GM18517 (cell line): ENCODE measurements around the gene ENTR1.
"Not testable (repeated sequence)": the region's sequence is repeated elsewhere in the genome, so short reads cannot be mapped to it uniquely, and the experiment has no call there.

Experiments used
- ATAC-seq: cut with Tn5 transposase; IDR thresholded peaks from one replicate; pipeline ENCODE4 v1.9.1; 2021; ENCODE audit warnings: mild to moderate bottlenecking, moderate library complexity; ENCODE audit not compliant: unreplicated experiment

ENTR1 gene

DNA sequence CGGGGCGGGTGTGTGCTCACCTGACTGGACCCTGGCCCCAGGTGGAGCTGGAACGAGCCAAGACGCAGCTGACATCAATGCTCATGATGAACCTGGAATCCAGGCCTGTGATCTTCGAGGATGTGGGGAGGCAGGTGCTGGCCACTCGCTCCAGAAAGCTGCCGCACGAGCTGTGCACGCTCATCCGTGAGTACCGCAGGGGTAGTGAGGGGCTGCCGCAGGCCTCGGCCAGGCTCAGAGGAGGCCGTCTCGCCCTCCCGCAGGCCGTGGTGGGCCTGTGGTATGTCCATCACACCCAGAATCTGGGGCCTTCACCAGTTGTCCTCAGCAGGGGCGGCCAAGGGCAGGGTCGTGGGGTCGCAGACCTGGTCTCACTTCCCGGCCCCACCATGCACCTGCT, 11.4 kb upstream of the ENTR1 start:
- no peak for ATAC-seq

DNA sequence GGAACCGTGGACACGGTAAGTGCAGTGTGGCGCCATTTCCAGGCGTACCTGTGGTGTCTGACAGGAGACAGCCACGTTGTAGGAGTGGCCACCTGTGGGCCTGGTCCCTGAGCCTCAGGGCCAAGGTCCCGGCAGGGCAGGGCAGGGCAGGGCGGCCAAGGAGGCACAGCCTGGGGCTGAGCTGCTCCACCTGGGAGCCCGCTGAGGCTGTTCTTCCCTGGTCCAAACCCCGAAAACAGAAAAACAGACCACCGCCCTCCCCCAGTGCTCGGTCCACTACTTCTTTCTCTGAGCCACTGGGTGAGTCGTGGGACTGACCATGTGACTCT, 8.6 kb upstream of the ENTR1 start:
- ATAC-seq: no peak

DNA sequence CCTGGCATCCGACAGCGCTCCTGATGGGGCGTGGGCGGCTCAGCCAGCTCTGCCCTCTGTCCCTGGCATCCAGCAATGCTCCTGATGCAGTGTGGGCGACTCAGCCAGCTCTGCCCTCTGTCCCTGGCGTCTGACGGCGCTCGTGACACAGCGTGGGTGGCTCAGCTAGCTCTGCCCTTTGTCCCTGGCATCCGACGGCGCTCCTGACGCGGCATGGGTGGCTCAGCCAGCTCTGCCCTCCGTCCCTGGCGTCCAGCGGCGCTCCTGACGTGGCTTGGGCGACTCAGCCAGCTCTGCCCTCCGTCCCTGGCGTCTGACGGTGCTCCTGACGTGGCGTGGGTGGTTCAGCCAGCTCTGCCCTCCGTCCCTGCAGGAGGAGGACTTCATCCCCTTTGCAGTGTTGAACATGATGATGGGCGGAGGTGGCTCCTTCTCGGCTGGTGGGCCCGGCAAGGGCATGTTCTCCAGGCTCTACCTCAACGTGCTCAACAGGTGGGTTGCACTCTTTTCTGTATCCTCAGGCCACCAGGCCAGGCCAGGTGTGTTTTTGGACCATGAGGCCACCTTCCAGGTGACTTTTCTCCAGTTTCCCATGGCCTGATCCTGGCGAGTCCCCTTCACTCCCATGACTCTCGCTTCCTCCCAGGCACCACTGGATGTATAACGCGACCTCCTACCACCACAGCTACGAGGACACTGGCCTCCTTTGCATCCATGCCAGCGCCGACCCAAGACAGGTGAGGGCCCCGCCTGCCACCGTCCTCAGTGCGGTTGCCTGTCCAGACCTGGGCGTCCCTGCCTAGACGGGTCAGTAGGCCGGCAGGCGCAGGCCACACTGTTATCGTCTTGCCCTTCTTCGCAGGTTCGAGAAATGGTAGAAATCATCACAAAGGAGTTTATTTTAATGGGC, 8.0 kb upstream of the ENTR1 start:
- ATAC-seq: no peak

DNA sequence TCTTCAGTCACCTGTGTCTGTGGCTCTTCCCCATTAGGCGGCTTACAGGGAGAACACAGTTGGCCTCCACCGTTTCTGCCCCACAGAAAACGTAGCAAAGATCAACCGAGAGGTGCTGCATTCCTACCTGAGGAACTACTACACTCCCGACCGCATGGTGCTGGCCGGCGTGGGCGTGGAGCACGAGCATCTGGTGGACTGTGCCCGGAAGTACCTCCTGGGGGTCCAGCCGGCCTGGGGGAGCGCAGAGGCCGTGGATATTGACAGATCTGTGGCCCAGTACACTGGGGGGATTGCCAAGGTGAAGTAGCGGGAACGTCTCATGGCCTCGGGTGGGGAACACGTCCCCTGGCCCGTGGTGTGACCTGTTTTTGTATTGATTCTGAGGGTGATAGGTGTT, 6.5 kb upstream of the ENTR1 start:
- no peak for ATAC-seq

DNA sequence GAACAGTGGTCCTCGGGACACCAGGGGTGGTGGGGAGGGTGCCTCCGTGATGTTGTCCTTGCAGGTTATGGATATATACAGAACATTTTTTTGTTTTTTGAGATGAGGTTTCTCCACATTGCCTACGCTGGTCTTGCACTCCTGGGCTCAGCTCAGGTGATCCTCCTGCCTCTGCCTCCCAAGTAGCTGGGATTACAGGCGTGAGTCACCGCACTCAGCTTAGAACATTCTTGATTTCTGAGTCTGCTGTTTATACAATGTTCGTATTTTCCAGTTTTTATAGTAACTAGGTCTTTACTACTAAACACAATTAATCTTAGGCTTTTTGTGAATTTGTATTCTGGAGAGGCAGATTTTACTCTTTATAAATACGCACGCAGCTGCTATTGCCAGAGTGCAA, 6.0 kb upstream of the ENTR1 start:
- no peak for ATAC-seq

DNA sequence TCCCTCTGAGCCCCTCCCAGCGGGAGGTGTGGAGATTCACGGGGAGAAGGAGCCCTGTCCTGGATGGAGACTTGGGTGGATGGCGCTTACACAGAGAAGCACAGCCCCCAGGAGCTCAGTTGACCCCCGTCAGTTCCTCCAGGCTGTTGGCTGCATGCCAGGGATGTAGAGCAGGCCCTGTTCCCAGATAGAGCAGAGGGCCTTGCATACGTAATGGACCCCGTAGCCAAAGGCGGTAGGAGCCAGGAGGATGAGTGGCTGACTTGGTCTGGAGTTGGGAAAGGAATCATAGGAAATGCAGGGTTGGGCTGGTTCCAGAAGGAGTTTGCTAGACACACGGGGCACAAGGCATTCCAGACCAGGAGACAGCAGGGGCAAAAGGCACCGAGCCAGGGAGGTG, 2.5 kb upstream of the ENTR1 start:
- ATAC-seq: no peak

DNA sequence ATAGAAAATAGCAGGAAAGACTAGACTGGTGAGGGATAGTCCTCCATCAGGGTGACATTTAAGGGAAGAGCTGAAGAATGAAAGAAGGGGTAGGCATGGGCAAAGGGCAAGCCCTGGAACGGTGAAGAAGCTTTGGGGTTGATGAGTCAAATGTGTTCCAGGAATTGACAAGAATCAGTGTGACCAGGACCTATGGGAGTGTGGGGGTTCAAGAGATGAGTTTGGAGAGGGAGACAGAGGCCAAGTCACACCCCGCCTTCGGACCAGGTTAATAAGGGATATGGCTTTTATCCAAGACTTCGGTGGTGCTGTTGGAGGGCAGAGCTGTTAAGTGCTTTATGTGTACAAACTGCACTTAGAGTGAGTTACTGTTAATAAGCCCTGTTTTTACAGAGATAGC, 964 bp upstream of the ENTR1 start:
- ATAC-seq: no peak

DNA sequence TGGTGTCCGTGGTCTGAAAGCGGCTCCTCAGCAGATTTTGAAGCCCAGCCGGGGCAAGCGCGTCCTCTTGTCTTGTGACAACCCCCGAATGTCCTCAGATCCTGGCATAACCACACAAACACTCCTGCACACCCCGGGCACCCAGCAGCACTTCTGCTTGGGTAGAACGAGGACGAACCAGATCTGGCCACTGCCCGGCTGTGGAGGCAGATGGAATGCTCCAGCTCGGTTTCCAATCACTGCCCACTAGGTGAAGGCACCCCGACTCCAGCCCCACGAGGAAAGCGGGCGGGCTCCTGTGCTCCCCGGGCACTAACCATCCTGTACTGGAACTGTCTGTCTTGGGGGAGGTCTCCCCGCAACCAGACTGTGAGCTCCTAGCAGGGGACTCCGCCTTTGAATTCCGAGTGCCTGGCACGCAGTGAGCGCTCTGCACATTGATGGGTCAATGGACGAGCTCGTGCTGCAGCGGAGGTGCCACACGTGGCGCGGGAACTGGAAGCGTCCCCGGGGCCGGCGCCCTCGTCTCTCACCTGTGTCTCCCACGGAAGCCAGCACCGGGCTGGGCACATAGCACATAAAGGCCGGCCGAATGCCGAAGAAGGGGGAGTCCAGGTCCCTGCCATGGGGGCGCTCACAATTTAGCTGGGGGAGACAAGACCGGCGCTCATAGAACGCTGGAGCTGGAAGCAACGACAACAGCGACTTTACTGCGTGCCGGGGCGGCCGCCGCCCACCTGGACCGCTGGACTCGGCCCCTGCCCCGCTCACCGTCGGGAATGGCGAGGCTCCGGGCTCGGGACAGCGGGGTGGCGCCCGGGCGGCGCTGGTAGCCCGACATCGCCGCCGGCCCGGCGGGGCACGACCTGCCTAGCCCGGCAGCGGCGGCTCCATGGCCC, 608 bp downstream of the ENTR1 start:
- ATAC-seq: no peak

DNA sequence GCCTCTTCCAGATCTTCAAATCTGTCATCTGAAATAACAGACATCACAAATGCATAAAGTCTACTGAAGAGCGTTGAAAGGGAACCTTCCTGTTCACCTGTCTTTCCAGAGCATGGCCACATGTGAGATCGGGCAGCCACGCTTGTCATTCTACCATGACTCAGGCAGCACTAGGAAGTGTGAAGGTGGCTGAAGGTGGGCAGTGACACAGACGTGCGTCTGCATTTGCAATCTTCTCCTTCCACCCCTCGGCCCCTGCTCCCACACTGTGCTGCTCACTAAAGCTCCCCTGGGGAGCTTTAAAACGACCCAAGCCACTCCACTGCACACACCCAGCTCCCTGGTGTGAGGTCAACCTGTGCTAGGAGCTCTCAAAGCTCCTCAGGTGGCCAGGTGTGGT, 2.5 kb downstream of the ENTR1 start:
- ATAC-seq: no peak

DNA sequence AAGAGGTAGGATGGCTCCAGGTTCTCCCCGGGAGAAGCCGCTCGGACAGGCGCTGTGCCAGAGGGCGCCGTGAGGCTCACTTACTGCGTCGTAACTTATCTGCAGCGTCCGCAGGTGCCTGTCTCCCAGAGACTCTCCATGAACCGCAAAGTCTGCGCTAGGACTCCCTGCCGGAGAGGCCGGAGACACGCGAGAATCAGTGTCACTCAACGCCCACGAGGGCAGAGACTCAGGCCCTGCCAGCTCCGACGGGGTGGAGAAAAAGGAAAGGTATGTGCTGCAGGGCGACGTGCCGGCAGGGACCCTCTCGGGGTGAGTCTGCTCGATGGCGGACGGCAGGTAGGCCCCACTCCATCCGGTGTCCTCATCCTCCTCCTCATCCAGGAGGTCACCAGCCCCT, 3.4 kb downstream of the ENTR1 start:
- not testable (repeated sequence) for ATAC-seq

DNA sequence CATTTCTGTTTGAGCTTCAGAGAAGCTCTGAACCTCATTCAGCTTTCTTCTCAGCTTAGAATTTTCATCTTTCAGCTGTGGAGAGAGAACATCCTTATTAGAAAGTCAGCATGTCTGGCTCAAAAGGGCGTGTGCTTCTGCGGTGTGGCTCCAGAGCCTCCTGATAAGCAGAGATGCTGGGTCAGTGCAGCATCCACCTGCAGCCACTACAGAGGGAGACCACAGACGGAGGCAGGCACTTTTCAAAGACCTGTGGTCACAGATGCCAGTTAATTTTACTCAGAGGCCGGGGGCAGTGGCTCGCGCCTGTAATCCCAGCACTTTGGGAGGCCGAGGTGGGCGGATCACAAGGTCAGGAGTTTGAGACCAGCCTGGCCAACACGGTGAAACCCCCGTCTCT, 4.5 kb downstream of the ENTR1 start:
- ATAC-seq: not testable (repeated sequence)

DNA sequence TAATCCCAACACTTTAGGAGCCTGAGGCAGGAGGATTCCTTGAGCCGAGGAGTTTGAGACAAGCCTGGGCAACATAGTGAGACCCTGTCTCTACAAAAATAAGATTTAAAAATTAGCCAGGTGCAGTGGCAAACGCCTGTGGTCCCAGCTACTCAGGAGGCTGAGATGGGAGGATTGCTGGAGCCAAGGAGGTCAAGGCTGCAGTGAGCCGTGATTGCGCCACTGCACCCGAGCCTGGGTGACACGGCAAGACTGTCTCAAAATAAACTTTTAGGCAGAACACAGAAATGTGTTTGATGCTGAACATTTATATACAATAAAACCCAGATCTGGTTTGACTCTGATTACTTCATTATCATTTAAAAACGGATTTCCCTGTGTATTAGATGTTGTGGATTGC, 4.9 kb downstream of the ENTR1 start:
- no peak for ATAC-seq

DNA sequence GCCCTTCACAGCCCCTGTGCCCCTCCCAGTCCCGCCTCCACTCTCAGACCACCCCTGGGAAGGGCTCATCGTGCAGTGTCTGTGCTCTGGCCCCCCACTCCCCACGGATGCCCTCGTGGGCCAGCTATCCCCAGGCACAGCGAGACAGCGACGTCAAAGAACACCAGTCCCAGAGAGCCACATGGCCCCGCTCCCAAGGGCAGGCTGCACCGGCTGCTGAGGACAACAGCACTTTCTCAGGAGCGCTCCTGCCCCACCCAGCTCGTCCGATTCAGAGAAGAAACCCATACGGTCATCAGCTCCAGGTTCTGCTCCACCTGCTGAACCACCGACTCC, 5.6 kb downstream of the ENTR1 start:
- ATAC-seq: no peak

DNA sequence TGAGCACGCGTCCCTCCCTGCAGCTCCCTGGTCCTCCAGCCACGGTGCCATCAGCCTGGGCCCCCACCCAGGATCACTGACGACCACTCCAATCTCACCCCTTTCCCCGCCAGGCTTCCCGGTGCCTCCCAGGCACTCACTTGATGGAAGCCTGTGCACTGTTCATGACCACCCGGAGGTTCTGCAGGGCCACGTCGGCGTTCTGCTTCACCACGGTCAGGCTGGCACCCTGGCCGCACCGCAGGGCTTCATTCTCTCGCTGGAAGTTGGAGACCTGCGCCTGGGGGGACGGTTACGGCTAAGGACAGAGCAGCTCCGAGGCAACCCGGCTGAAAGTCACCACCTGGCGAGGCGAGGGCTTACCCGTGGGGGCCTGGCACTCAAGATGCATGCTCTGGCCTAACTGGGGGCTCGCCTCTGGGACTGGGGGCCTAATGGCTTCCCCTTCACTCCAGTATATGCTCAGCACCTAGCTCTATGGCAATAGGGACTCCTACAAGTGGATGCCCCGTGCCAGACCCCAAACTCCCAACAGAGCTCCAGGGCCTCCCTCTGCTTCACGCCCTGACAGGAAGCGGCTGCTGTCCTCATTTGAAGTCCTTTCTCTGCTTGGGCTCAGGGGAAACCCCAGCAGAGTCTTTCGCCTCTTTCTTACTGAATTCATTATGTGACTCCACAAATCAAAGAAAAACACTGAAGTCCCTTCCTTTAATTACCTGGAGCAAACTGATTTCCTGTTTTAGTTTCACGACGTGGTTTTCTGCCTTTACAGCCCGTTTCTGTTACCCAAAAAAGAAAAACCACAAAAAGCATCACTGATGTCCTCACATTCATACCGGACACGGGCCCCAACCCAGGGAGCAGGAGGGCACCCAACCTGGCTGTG, 6.3 kb downstream of the ENTR1 start:
- no peak for ATAC-seq

DNA sequence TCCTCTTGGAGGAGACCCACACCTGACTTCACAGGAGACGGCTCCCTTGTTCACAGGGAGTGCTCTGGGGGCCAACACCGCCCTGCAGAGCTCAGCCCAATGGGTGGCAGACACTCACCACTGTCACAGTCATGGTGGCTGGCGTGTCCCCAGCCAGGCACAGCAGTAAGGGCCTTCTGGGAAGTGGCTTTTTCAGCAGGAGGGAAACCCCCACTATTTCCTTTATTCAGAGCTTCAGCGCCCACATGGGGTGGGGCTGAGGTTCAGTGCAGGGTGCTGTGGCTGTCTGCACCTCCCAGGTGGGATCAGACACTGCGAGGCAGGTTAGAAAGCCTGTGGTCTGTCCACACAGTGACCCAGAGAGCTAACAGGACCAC, 6.9 kb downstream of the ENTR1 start:
- no peak for ATAC-seq

DNA sequence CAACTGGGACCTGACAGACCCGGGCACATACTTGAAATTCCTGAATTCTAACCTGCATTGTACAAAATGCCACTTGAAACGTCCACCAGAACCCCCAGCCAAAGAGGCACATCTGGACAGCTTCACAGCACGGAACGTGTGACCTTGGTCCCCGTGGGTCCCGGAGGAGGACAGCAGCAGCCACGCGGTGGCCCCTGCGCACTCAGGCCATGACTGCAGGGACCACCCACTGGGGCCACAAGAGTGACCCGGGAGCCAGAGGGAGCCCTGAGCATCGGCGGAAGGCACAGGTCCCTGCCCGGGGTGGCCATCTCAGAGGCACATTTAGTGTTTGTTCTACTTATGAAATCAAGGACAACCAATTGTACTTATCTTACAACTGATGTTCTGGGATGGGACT, 8.3 kb downstream of the ENTR1 start:
- no peak for ATAC-seq

DNA sequence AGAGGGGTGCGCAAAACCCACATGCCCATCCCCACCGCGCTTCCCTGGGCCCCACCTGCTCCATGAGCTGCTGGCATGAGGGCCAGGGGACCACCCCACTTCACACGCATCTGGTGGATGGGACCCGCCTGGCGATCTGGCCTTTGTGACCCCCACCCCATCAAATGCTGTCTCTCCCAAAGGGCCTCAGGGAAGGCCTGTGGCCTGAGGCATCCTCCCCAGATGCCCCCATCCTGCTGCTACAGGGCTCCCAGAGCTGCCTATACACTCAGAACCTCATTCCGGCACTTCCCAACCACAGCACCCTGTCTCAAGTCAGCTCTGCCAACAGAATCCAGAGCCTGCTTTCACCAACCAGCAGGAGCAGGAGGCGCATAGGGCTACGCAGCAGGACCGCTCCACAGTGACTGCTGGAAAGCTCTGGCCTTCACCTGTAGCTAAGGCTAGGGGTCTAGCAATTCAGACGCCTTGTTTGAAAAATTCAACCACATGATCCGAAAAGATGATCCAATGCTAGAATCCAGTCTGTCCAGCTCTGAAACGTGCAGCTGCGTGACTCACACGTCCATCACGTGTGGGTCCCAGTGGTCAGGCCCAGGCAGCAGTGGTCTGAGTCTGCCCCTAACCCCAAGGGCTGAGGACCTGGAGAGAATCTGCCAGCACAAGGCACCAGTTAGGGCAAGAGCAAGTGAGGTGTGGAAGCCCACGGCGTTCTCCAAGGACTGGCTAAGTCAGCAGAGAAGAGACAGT, 9.1 kb downstream of the ENTR1 start:
- no peak for ATAC-seq

DNA sequence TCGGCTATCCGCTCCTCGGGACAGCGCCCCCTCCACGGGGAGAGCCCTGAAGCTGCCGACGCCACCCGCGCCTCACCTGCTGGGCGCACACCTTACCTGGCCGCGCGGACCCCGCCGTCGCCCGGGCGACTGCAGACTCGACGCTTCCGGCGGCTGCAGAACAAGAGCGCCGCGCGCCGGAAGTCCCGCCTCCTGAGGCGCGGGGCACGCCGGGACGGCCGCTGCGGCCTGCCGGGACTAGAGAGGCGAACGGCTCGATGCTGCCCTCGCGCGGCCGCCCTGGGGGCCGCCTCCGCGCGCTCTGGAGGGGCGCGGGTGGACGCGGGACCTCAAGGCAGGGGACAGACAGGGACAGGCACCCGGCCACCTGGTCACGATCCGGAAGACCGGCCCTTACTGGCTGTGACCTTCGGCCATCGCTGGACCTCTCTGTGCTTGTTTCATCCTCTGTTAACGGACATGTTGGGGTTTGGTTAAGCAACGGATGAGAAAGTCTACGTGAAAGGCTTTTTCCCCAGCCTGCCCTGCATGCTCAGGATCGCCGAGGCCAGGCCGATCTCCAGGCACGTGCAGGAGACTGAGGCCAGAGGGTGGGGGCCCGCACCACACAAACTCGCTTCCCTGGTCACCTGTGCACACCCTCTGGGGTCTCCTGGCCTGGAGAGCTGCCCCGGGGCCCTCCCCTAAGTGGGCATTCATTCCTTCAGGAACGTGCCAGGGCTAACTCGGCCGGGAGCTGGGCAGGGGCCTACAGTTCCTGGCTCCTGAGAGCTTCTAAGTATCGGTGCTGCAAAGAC, 10.2 kb downstream of the ENTR1 start, which contains the start of gene SNAPC4:
TSS of gene SNAPC4 (minus strand) at position 133 of the 797 bp plus-strand sequence. CDS start 1,742 bp downstream, outside the sequence.
- ATAC-seq: peak; percentile 57

DNA sequence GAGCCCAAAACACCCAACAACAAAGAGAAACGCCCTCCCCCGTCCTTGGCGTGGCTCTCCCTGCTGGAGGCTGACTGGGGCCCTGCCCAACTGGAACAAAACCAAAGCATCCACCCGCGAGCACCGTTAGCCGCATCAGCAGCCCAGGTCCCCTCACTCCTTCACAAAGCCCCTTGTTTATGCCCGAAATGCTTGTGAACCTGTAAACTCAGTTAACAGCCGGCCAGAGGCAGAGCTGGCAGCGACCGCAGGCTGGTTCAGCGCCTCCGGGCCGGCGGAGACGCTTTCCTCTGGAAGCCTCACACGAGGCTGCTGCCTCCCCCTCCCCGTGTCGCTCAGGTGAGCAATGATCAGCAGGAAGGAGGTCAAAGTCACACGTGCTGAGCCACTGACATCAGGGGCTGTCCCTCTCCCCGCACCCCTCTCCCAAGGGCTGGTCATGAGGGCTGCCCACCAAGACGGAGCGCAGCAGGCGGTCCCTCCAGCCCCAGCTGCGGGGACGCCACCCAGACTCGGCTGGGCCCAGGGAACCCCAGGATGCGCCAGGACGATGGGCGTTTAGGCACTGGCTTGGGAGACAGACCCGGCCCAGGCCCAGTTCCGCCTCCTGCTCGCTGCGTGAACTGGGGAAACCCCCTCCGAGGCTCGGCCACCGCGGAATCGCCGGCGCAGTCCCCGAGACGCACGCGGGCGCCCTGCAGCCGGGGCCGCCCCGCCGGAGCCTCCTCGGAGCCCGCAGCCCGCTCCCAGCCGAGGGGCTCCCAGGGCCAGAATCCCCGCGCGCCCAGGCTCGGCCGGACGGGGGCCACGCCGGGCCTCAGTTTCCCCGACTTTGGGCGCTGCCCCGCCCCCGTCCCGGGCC, 11.0 kb downstream of the ENTR1 start:
- ATAC-seq: no peak
